GM04503 (cell line): ENCODE data around the gene VGLL4.
A peak's percentile ranks its signal among the peaks of the same experiment; 100 is the strongest.
"Not testable (repeated sequence)": the region's sequence is repeated elsewhere in the genome, so short reads cannot be mapped to it uniquely, and the experiment has no call there.

Source experiments
- DNase-seq: peaks from one replicate; pipeline ENCODE4 v3.0.0-alpha.2; 2012; ENCODE audit warnings: low read depth

VGLL4 gene

DNA sequence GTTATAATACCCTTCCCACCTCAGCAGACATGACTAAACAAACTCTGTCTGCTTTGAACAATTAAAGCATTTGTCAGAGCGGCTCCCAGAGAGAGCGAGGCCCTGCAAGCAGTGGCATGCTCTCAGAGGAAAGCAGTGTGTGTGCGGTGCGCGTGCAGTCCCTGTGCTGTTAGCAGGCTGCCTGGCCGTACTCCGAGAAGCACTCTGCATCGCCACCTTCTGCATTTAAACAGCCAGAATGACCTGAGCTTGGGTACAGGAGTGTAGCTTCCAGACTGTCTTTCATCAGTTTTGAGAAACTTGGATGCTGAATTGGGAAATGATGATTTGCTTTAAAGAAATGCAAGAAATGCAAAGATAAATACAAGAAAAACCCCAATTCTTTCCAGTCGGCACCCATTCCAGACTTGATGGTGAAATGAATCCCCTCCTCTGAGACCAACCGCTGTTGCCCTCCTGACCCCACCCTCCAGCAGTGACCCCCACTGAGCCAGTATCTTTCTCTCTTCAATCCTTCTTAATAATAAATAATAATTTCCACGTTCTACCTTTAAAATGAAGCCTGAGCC is 113.5 kb downstream of the VGLL4 start:
- peak; percentile 47 for DNase-seq

DNA sequence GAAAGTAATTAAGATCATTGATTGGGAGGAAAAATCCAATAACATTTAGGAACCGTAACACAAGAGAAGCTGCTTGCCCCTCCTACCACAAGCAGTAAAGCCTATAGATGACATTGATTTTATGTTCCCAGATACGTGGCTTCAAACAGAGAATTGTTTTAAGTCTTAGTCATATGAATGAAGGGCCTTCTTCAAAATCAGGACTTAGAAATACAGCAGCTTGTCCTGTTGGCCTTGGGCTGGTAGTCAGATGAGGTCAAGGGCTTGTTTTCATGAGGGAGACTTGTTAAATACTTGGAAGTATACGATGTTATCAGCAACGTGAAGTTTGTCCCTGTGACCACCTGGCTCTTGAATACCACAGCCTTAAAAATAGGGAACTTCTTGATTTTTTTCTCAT is 114.4 kb downstream of the VGLL4 start:
- DNase-seq = no peak

- not testable (repeated sequence) for DNase-seq
Measured at GRCh38 chr3:11526121-11526520, 117.6 kb downstream of the VGLL4 start.

DNA sequence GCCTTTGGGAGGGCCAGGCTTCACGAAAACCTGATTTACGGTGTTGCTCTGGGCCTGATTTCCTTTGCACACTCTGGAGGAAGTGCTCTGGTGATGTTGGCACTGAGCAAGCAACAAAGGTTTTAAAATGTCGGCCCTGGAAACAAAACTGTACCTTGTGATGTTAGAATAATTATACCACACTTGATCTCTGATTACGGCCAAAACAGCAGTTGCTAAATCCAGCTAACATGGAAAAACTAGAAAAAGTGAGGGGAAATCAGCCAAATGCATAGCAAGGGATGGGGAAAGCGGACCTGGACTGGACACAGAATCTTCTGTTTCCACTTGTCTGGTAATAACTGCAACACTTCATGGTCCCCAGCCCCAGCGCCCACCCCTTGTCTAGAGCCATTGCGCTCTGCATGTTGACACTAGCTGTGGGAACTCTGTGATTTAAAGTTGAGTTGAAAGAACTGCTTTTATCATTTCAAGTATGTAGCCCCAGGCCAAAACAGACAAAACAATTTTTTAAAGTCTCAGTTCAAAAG is 120.1 kb downstream of the VGLL4 start:
- DNase-seq = no peak

- no peak for DNase-seq
Measured at GRCh38 chr3:11522953-11523571, 120.7 kb downstream of the VGLL4 start.

DNA sequence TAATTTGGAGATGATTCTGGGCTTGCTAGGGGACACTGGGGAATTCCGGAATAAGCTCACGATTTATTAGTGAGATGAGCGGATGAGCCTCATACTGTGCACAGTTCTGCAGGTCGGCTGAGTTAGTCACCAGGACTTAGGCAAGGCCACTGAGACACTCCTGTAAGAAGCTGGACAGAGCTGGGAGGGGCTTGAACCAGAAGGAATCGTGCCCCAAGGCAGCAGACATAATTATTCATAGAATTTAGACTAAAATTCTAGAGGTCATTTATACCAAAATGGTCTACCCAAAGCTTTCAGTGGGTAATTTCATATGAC is 121.4 kb downstream of the VGLL4 start:
- DNase-seq = no peak

DNA sequence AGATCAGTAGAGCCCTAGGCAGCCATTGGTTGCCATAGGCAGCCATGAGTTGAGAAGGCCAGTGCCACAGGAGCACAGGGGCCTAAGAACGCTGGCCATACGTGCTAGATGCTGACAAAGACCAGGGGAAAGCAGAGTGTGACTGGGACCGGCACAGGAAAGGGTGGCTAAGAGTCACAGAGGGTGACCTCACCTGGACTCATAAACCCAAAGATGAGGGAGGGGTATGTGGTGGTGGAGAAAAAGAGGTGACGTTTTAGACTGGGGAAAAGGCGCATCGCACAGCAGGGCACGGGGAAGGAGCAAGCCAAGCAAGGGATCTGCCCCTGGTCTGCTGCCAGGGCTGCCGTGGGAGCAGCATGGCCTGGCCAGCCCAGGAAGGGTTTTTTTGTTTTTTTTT is 122.5 kb downstream of the VGLL4 start:
- DNase-seq = no peak

DNA sequence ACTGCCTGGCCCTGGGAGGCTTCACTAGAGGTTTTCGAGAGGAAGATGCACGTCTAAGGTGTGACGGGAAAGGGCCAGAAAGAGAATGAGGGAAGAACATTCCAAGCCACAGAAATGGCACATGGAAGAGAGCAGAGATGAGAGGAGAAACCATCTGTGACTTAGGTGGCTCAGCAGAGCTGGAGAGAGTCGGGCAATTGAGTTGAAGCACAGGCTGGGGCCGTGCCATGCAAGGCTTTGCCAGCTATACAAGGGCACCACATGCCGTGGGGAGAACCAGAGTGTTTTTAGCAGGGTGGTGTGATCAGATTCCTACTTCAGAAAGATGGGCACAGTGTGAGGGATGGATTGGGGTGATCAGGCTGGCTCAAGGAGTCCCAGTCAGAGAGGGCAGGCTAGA is 126.1 kb downstream of the VGLL4 start:
- DNase-seq = no peak

- DNase-seq = peak; percentile 75
Measured at GRCh38 chr3:11514191-11514821, 129.4 kb downstream of the VGLL4 start.

- no peak for DNase-seq
Measured at GRCh38 chr3:11513817-11514135, 129.9 kb downstream of the VGLL4 start.

DNA sequence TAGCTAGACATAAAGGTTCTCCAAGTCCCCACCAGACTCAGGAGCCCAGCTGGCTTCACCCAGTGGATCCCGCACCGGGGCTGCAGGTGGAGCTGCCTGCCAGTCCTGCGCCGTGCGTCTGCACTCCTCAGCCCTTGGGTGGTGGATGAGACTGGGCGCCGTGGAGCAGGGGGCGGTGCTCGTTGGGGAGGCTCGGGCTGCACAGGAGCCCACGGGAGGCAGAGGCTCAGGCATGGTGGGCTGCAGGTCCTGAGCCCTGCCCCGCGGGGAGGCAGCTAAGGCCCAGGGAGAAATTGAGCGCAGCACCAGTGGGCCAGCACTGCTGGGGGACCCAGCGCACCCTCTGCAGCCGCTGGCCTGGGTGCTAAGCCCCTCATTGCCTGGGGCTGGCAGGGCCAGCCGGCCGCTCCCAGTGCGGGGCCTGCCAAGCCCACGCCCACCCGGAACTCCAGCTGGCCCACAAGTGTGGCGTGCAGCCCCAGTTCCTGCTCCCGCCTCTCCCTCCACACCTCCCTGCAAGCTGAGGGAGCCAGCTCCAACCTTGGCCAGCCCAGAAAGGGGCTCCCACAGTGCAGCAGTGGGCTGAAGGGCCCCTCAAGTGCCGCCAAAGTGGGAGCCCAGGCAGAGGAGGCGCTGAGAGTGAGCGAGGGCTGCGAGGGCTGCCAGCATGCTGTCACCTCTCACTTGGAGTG is 130.4 kb downstream of the VGLL4 start:
- not testable (repeated sequence) for DNase-seq

GRCh38 chr3:11511606-11512005 is 132.1 kb downstream of the VGLL4 start:
- not testable (repeated sequence) for DNase-seq

- no peak for DNase-seq
Measured at GRCh38 chr3:11510356-11510755, 133.4 kb downstream of the VGLL4 start.

- no peak for DNase-seq
Measured at GRCh38 chr3:11510001-11510340, 133.7 kb downstream of the VGLL4 start.

- DNase-seq = peak; percentile 67
Measured at GRCh38 chr3:11509173-11510000, 134.3 kb downstream of the VGLL4 start.

DNA sequence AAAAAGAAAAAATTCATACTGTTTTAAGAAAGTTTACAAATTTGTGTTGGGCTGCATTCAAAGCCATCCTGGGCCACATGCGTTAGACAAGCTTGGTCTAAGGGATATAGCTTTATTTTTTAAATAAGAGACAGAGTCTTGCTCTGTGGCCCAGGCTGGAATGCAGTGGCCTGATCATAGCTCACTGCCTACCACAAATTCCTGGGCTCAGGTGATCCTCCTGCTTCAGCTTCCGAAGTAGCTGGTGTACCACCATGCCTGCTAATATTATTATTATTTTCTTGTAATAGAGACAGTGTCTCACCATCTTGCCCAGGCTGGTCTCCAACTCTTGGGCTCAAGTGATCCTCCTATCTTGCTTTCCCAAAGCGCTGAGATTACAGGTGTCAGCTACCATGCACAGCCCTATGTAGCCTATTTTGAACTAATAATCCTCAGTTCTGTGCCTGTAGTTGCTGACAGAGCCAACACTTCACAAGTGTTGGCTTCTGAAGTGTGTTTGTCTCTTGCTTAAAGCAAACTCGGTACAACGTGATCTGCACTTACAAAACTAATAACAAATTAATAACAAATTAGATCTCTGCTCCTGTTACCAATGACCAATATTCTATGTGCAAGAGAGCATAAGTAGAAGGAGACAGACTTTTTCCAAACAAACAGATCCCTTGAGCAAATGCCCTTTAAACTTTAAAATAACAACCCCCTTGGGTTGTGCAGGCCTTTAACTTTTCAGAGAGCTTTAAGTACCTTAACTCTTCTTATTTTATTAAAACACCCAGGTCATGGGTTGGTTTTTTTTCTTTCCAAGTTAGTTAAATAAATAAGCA is 135.2 kb downstream of the VGLL4 start:
- no peak for DNase-seq

- DNase-seq = no peak
Measured at GRCh38 chr3:11507719-11508118, 136.0 kb downstream of the VGLL4 start.
